Measurements from ENCODE around the gene ADCY1.
"Not testable (repeated sequence)": the region's sequence is repeated elsewhere in the genome, so short reads cannot be mapped to it uniquely, and the experiment has no call there.

The ADCY1 gene

DNA sequence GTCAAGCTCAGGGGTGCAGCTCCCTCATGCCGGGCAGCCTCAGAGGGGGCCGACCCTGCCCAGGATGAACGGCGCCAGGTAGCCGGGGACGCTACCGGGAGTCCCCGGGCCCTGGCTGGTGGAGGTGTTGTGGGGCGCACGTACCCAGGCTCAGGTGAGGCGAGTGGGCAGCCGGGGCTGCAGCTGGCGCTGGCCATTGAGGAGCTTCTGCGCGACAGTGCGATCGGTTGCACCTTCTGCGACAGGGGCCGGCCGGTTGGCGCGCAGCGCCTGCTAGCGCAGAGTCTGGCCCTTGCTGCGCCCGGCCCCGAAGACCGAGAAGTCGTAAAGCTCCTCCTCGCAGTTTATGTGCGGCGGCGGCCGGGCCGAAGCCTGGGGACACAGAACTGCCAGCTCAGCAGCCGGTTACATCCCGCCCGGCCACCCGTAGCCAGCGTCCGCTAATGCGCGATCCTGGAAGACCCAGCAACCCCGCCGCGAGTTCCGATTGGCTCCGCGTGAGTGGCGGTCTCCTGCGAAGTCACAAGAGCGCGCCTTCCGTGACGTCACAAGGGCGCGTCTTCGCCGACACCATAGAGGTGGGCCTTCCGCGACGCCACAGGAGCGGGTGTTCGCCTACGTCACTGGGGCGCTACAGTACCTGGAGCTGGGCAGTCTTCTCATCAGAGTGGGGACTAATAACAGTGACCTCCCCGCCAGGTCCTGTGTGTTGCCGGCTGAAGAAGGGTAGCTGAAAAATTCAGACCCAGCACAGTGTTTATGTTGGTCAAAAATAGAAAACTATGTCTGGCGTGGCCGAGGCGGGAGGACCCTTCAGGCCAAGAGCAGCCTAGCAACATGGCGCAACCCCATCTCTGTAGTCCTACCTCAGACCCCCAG lies 194.6 kb downstream of the ADCY1 start:
- not testable (repeated sequence) for FAIRE-seq

DNA sequence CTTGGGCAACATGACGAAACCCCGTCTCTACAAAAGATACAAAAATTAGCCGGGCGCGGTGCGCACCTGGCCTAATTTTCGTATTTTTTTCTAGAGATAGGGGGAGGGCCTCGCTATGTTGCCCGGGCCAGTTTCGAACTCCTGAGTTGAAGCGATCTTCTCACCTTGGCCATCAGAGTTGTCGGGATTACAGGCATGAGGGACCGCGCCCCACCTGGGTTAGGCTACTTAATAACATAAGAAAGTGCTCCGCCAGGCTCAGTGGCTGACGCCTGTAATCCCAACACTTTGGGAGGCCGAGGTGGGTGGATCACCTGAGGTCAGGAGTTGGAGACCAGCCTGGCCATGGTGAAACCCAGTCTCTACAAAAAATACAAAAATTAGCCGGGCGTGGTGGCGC lies 195.5 kb downstream of the ADCY1 start:
- not testable (repeated sequence) for FAIRE-seq
